ENCODE results near the gene DIS3L2. TPM values are rescaled to one million over a fixed set of nuclear protein-coding genes. Genes with fewer than 3 reads are reported as not detected.

DIS3L2 gene
- total and polyA plus RNA-seq, 7 donors, result 10.7 to 20.8 (median 16.0) TPM

GRCh38 chr2:232316461-232317330, 355.2 kb downstream of the DIS3L2 start:
- no peak for TF ChIP-seq CTCF (IDR thresholded peaks at IDR 0.05)
- WGBS, 3 donors, result 63 to 65% (median 65%) methylated on average over 12 of the region's 12 CpGs
- H3K27ac ChIP-seq, result peak overlapping the region; percentile 87
- ATAC-seq, result no peak
- no peak overlapping the region for H3K4me3 ChIP-seq
- intact Hi-C loops (cut with DNase I), result no loop called here
- peaks cover 31% of the 10 kb centered on the region for H3K4me1 ChIP-seq
- peaks cover 11% of the 10 kb centered on the region for H3K9me3 ChIP-seq
- no peaks in the 10 kb centered on the region for H3K36me3 ChIP-seq (ENCODE audit: insufficient read depth in 1 of 2, low read depth in 1 of 2)
- peak in 1 of 2 donors; percentile 53 for DNase-seq
- no peaks in the 10 kb centered on the region for H3K27me3 ChIP-seq (ENCODE audit: insufficient read depth in 3 of 3, low read length in 2 of 3)

DNA sequence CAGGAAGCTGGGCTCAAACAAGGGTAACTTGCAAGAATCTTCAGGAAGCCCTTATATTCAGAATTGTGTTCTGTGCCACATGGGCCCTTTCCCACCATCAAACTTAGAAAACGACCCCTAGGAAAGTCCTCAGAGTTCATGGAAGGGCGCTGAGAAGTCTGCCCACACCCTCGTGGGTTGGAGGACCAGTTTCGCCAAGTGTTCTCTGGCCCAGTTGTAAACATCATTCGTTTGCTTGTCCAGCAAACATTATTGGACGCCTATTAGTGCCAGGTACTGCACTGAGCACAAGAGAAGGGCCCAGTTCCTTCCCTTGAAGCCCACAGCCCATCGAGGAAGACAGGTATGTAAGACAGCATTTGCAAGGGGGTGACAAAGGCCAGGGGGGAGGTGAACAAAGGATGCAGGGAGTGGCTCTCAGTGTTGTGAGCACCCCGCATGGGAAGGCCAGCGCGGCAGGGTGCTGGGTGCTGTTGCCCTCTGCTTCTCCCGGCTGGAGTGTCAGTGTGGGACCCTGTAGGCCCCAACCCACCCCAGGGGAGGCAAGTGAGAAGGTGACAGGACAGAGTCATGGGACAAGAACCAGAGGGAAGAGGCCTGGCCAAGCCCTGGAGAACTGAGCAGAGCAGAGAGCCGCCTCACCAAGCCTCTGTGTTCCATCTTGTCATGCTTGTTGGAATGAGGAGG, 356.8 kb downstream of the DIS3L2 start:
- ATAC-seq (no peak), DNase-seq (peak in 1 of 2 donors; percentile 35)
- H3K36me3 ChIP-seq (ENCODE audit: insufficient read depth in 1 of 2, low read depth in 1 of 2), result no peaks in the 10 kb centered on the region
- peaks cover 31% of the 10 kb centered on the region for H3K4me1 ChIP-seq
- H3K27me3 ChIP-seq (ENCODE audit: insufficient read depth in 3 of 3, low read length in 2 of 3), result no peaks in the 10 kb centered on the region
- intact Hi-C loops (cut with DNase I), result no loop called here
- peaks cover under 1% of the 10 kb centered on the region for H3K9me3 ChIP-seq
- 93 to 95% (median 94%) methylated on average over 12 of the region's 12 CpGs for WGBS, 3 donors
- no peak for TF ChIP-seq CTCF (IDR thresholded peaks at IDR 0.05)
- H3K27ac ChIP-seq, result no peak overlapping the region
- no peak overlapping the region for H3K4me3 ChIP-seq

DNA sequence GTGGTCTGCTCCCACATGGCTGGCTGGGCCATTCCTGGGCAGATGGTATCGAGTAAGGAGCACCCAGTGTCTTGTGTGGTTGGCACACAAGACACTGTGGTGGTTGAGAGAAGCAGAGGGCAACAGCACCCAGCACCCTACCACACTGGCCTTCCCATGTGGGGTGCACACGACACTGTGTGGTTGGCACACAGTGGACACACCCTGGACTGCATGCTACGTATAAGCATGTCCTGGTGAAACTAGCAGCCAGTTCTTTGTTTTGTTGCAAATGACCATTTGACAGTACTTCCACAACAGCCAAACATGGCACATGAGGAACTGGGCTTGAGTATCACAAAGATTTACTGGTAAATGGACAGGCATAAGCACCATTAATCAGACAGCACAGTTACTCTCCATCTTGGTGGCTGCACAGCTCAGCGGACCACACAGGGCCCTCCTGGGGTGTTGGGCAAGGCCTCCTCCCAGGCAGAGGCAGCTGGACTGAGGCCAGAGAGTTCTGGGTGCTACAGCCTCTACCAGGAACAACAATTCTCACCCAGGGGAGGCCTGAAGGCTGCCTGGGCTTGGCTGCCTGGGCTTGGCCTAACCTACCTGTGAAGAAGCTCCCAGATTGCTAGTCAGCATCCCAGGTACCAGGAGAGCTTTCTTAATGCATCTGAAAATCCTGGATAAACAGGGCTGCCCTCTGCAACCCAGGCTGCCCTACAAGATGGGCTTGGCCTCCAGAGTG, 357.7 kb downstream of the DIS3L2 start:
- Histone ChIP-seq H3K36me3 (ENCODE audit: insufficient read depth in 1 of 2, low read depth in 1 of 2) (no peaks in the 10 kb centered on the region), H3K4me1 (peaks cover 31% of the 10 kb centered on the region), H3K27me3 (ENCODE audit: insufficient read depth in 3 of 3, low read length in 2 of 3) (no peaks in the 10 kb centered on the region), H3K4me3 (no peak overlapping the region), H3K27ac (no peak overlapping the region), H3K9me3 (no peaks in the 10 kb centered on the region)
- WGBS, 3 donors, result 90 to 98% (median 91%) methylated on average over 4 of the region's 4 CpGs
- TF ChIP-seq CTCF (IDR thresholded peaks at IDR 0.05), result no peak
- DNase-seq (peak in 1 of 2 donors; percentile 46), ATAC-seq (no peak)
- intact Hi-C loops (cut with DNase I), result no loop called here

- TF ChIP-seq CTCF (IDR thresholded peaks at IDR 0.05), result no peak
- no peak overlapping the region for H3K27ac ChIP-seq
Observed at GRCh38 chr2:232319803-232320442, 358.4 kb downstream of the DIS3L2 start.

More at GRCh38 chr2:232319803-232320442, 358.4 kb downstream of the DIS3L2 start:
- H3K27me3 ChIP-seq (ENCODE audit: insufficient read depth in 3 of 3, low read length in 2 of 3), result no peaks in the 10 kb centered on the region
- no peak for ATAC-seq
- H3K36me3 ChIP-seq (ENCODE audit: insufficient read depth in 1 of 2, low read depth in 1 of 2), result no peaks in the 10 kb centered on the region
- 93 to 97% (median 95%) methylated on average over 10 of the region's 10 CpGs for WGBS, 3 donors
- intact Hi-C loops (cut with DNase I), result loop anchor here in 1 of 2 donors (5.0 kb wide), 1 partner anchor 202 kb away; the partner anchor contains the start of gene PRSS56
- no peaks in the 10 kb centered on the region for H3K9me3 ChIP-seq
- peaks cover 25% of the 10 kb centered on the region for H3K4me1 ChIP-seq
- DNase-seq, result peak in 1 of 2 donors; percentile 11
- no peak overlapping the region for H3K4me3 ChIP-seq
